SK-N-SH treated with all-trans-retinoic acid at 6 μM for 48 hours (cell line): ENCODE measurements around the gene C6orf89.

Experiments used
- BACH2 ChIP-seq: fragments of 250-450 bp; sonication (Bioruptor Pico); IDR thresholded peaks from 2 replicates; pipeline ENCODE4 v1.9.0; 2021; ENCODE audit warnings: mild to moderate bottlenecking, borderline replicate concordance
- CREB5 ChIP-seq: fragments of 250-450 bp; sonication (Bioruptor Pico); IDR thresholded peaks from 2 replicates; pipeline ENCODE4 v1.5.1; 2020; ENCODE audit warnings: low read depth, mild to moderate bottlenecking, moderate library complexity
- SNAI2 ChIP-seq: fragments of 250-450 bp; sonication (Bioruptor Pico); IDR thresholded peaks from 2 replicates; pipeline ENCODE4 v1.5.0; 2020; ENCODE audit warnings: mild to moderate bottlenecking, moderate library complexity
- ZFP30 ChIP-seq: fragments of 450-650 bp; formaldehyde crosslinking; IDR thresholded peaks from 2 replicates; pipeline ENCODE4 v1.5.0; 2022; ENCODE audit warnings: mild to moderate bottlenecking, moderate library complexity
- ZNF70 ChIP-seq: fragments of 450-650 bp; formaldehyde crosslinking; IDR thresholded peaks from 2 replicates; pipeline ENCODE4 v1.5.0; 2020; ENCODE audit warnings: mild to moderate bottlenecking, moderate library complexity
- TF ChIP-seq, protein P1 (sequence below): fragments of 250-450 bp; sonication (Bioruptor Pico); IDR thresholded peaks from 2 replicates; pipeline ENCODE4 v1.8.0; 2020; ENCODE audit warnings: mild to moderate bottlenecking, moderate library complexity, borderline replicate concordance

- TF ChIP-seq BACH2 (no peak), ZNF70 (no peak), CREB5 (no peak), SNAI2 (CRISPR knock-in tag) (no peak), ZFP30 (CRISPR knock-in tag) (no peak)
- TF ChIP-seq, protein P1, sequence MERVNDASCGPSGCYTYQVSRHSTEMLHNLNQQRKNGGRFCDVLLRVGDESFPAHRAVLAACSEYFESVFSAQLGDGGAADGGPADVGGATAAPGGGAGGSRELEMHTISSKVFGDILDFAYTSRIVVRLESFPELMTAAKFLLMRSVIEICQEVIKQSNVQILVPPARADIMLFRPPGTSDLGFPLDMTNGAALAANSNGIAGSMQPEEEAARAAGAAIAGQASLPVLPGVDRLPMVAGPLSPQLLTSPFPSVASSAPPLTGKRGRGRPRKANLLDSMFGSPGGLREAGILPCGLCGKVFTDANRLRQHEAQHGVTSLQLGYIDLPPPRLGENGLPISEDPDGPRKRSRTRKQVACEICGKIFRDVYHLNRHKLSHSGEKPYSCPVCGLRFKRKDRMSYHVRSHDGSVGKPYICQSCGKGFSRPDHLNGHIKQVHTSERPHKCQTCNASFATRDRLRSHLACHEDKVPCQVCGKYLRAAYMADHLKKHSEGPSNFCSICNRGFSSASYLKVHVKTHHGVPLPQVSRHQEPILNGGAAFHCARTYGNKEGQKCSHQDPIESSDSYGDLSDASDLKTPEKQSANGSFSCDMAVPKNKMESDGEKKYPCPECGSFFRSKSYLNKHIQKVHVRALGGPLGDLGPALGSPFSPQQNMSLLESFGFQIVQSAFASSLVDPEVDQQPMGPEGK (CRISPR knock-in tag), result no peak
Observed at GRCh38 chr6:36964908-36965307, 79.2 kb downstream of the C6orf89 start.
